ENCODE data around the gene RAET1E.
"Not testable (repeated sequence)": the region's sequence is repeated elsewhere in the genome, so short reads cannot be mapped to it uniquely, and the experiment has no call there.

RAET1E gene

DNA sequence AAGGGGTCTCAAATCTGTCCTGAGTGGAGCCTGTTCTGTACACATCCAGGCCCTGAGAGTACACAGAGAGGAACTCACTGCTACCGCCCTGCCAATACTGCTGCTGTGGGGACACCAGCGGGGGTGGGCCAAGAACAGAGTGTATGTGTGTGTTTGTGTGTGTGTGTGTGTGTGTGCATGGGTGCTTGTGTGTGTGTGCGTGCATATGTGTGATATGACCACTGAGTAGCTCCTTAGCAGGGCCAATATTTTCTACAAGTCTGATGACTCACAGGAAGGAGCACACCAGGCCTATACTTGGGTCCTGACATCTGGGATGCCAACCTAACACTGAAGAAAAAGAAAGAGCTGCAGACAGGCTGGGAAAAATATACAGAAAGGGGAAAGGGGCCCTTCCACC, 1.4 kb downstream of the RAET1E start:
- Histone ChIP-seq H2BK120ac (ENCODE audit: insufficient read depth, low read length, poor library complexity) (no peak overlapping the region), H2AFZ (ENCODE audit: insufficient read depth, low read length, poor library complexity) (no peak overlapping the region), H3K4me3 (ENCODE audit: low read depth, low read length) (no peak overlapping the region), H3K9ac (ENCODE audit: low read length) (no peak overlapping the region), H3K9me3 (ENCODE audit: insufficient read depth, low read depth, low read length) (peaks cover 2% of the 10 kb centered on the region), H4K8ac (ENCODE audit: low read depth, low read length) (no peak overlapping the region), H3K27me3 (ENCODE audit: insufficient read depth, low read length) (no peaks in the 10 kb centered on the region), H2AK5ac (ENCODE audit: low read length) (no peak overlapping the region), H3K18ac (ENCODE audit: low read length) (no peak overlapping the region), H3K4ac (ENCODE audit: low read depth, low read length) (no peak overlapping the region), H4K12ac (ENCODE audit: low read depth, low read length) (no peak overlapping the region), H3K4me2 (ENCODE audit: low read length) (no peak overlapping the region), H3K27ac (ENCODE audit: low read depth, low read length) (no peak overlapping the region), H3K23ac (ENCODE audit: low read length) (no peak overlapping the region), H3K36me3 (ENCODE audit: control insufficient read depth in 1 of 2, insufficient read depth in 2 of 2, low read length in 2 of 2) (no peaks in the 10 kb centered on the region), H2BK12ac (ENCODE audit: low read length) (no peak overlapping the region), H3K79me2 (ENCODE audit: control insufficient read depth, insufficient read depth, low read length, poor library complexity) (no peaks in the 10 kb centered on the region), H3K4me1 (ENCODE audit: control insufficient read depth in 1 of 2, insufficient read depth in 2 of 2, low read length in 2 of 2) (no peaks in the 10 kb centered on the region), H2BK5ac (ENCODE audit: low read depth, low read length, poor library complexity) (no peak overlapping the region), H3K14ac (ENCODE audit: low read length) (no peak overlapping the region), H4K91ac (ENCODE audit: low read depth, low read length) (no peak overlapping the region), H3K79me1 (ENCODE audit: low read length) (no peaks in the 10 kb centered on the region)
- no peak for DNase-seq
- WGBS (ENCODE audit: extremely low coverage, insufficient coverage, insufficient read length): no CpG with 5 or more reads among the region's 3 CpGs

DNA sequence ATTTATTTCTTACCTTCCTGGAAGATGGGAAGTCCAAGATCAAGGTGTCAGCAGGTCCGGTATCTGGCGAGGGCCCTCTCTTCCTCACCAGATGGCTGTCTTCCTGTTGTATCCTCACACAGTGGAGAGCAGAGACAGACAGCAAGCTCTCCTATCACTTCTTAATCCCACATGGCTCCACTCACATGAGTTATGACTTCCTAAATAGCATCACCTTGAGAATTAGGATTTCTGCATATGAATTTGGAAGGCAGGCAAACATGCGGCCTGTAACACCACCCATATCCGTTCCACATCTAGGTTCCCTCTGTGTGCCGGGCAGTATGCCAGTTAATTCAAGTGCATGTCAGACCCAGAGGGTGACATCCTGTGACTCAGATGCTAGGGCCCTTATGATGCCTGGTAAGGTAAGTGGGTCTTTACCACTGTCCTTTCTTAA, 2.1 kb downstream of the RAET1E start:
- Histone ChIP-seq H2BK120ac (ENCODE audit: insufficient read depth, low read length, poor library complexity) (no peak overlapping the region), H3K36me3 (ENCODE audit: control insufficient read depth in 1 of 2, insufficient read depth in 2 of 2, low read length in 2 of 2) (no peaks in the 10 kb centered on the region), H4K8ac (ENCODE audit: low read depth, low read length) (no peak overlapping the region), H3K4ac (ENCODE audit: low read depth, low read length) (no peak overlapping the region), H3K14ac (ENCODE audit: low read length) (no peak overlapping the region), H3K79me1 (ENCODE audit: low read length) (no peaks in the 10 kb centered on the region), H3K18ac (ENCODE audit: low read length) (no peak overlapping the region), H2AK5ac (ENCODE audit: low read length) (no peak overlapping the region), H3K27me3 (ENCODE audit: insufficient read depth, low read length) (no peaks in the 10 kb centered on the region), H3K4me3 (ENCODE audit: low read depth, low read length) (no peak overlapping the region), H2AFZ (ENCODE audit: insufficient read depth, low read length, poor library complexity) (no peak overlapping the region), H4K12ac (ENCODE audit: low read depth, low read length) (no peak overlapping the region), H3K4me1 (ENCODE audit: control insufficient read depth in 1 of 2, insufficient read depth in 2 of 2, low read length in 2 of 2) (no peaks in the 10 kb centered on the region), H3K79me2 (ENCODE audit: control insufficient read depth, insufficient read depth, low read length, poor library complexity) (no peaks in the 10 kb centered on the region), H2BK12ac (ENCODE audit: low read length) (no peak overlapping the region), H3K9me3 (ENCODE audit: insufficient read depth, low read depth, low read length) (peaks cover 2% of the 10 kb centered on the region), H3K23ac (ENCODE audit: low read length) (no peak overlapping the region), H3K27ac (ENCODE audit: low read depth, low read length) (no peak overlapping the region), H3K9ac (ENCODE audit: low read length) (no peak overlapping the region), H2BK5ac (ENCODE audit: low read depth, low read length, poor library complexity) (no peak overlapping the region), H3K4me2 (ENCODE audit: low read length) (no peak overlapping the region), H4K91ac (ENCODE audit: low read depth, low read length) (no peak overlapping the region)
- no peak for DNase-seq
- no CpG with 5 or more reads among the region's 5 CpGs for WGBS (ENCODE audit: extremely low coverage, insufficient coverage, insufficient read length)

DNA sequence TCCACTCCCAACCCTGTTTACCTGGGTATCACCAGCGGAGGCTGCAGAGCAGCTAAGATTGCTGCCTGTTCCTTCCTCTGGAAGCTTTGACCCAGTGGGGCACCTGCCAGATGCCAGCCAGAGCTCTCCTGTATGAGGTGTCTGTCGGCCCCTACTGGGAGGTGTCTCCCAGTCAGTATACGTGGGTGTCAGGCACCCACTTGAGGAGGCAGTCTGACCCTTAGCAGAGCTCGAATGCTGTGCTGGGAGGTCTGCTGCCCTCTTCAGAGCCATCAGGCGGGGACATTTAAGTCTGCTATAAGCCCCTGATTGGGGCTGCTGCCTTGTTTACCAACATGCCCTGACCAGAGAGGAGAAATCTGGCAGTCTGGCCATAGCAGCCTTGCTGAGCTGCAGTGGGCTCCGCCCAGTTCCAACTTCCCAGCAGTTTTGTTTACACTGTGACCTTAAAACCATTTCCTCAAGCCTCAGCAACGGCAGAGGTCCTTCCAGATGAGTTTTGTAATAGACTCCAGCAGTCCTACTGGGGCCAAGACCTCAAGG, 2.8 kb downstream of the RAET1E start:
- no peaks in the 10 kb centered on the region for H3K4me1 ChIP-seq (ENCODE audit: control insufficient read depth in 1 of 2, insufficient read depth in 2 of 2, low read length in 2 of 2)
- no CpG with 5 or more reads among the region's 7 CpGs for WGBS (ENCODE audit: extremely low coverage, insufficient coverage, insufficient read length)
- DNase-seq: no peak
- H3K9ac ChIP-seq (ENCODE audit: low read length): no peak overlapping the region
- H3K27ac ChIP-seq (ENCODE audit: low read depth, low read length): no peak overlapping the region
- H2BK5ac ChIP-seq (ENCODE audit: low read depth, low read length, poor library complexity): no peak overlapping the region
- no peaks in the 10 kb centered on the region for H3K36me3 ChIP-seq (ENCODE audit: control insufficient read depth in 1 of 2, insufficient read depth in 2 of 2, low read length in 2 of 2)
- H3K18ac ChIP-seq (ENCODE audit: low read length): no peak overlapping the region
- H3K79me2 ChIP-seq (ENCODE audit: control insufficient read depth, insufficient read depth, low read length, poor library complexity): no peaks in the 10 kb centered on the region
- H3K9me3 ChIP-seq (ENCODE audit: insufficient read depth, low read depth, low read length): peaks cover 2% of the 10 kb centered on the region
- no peaks in the 10 kb centered on the region for H3K79me1 ChIP-seq (ENCODE audit: low read length)
- no peak overlapping the region for H3K4me2 ChIP-seq (ENCODE audit: low read length)
- no peak overlapping the region for H2AK5ac ChIP-seq (ENCODE audit: low read length)
- H4K91ac ChIP-seq (ENCODE audit: low read depth, low read length): no peak overlapping the region
- no peak overlapping the region for H4K12ac ChIP-seq (ENCODE audit: low read depth, low read length)
- no peak overlapping the region for H4K8ac ChIP-seq (ENCODE audit: low read depth, low read length)
- no peaks in the 10 kb centered on the region for H3K27me3 ChIP-seq (ENCODE audit: insufficient read depth, low read length)
- no peak overlapping the region for H3K23ac ChIP-seq (ENCODE audit: low read length)
- H3K4me3 ChIP-seq (ENCODE audit: low read depth, low read length): no peak overlapping the region
- no peak overlapping the region for H2AFZ ChIP-seq (ENCODE audit: insufficient read depth, low read length, poor library complexity)
- no peak overlapping the region for H2BK120ac ChIP-seq (ENCODE audit: insufficient read depth, low read length, poor library complexity)
- no peak overlapping the region for H3K4ac ChIP-seq (ENCODE audit: low read depth, low read length)
- no peak overlapping the region for H2BK12ac ChIP-seq (ENCODE audit: low read length)
- H3K14ac ChIP-seq (ENCODE audit: low read length): no peak overlapping the region

DNA sequence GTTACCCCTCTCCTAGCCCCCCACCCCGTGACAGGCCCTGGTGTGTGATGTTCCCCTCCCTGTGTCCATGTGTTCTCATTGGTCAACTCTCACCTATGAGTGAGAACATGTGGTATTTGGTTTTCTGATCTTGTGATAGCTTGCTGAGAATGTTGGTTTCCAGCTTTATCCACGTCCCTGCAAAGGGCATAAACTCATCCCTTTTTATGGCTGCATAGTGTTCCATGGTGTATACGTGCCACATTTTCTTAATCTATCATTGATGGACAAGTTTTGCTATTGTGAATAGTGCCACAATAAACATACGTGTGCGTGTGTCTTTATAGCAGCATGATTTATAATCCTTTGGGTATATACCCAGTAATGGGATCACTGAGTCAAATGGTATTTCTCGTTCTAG, 6.0 kb downstream of the RAET1E start:
- WGBS (ENCODE audit: extremely low coverage, insufficient coverage, insufficient read length): no CpG with 5 or more reads among the region's 6 CpGs
- not testable (repeated sequence) for H3K4me3 ChIP-seq (ENCODE audit: low read depth, low read length); H3K79me2 ChIP-seq (ENCODE audit: control insufficient read depth, insufficient read depth, low read length, poor library complexity); H2AFZ ChIP-seq (ENCODE audit: insufficient read depth, low read length, poor library complexity); H3K23ac ChIP-seq (ENCODE audit: low read length); H3K36me3 ChIP-seq (ENCODE audit: control insufficient read depth in 1 of 2, insufficient read depth in 2 of 2, low read length in 2 of 2); H3K9ac ChIP-seq (ENCODE audit: low read length); H3K27me3 ChIP-seq (ENCODE audit: insufficient read depth, low read length); H2BK120ac ChIP-seq (ENCODE audit: insufficient read depth, low read length, poor library complexity); DNase-seq; H2AK5ac ChIP-seq (ENCODE audit: low read length); H4K12ac ChIP-seq (ENCODE audit: low read depth, low read length); H3K79me1 ChIP-seq (ENCODE audit: low read length); H3K18ac ChIP-seq (ENCODE audit: low read length); H3K4ac ChIP-seq (ENCODE audit: low read depth, low read length); H4K91ac ChIP-seq (ENCODE audit: low read depth, low read length); H3K4me1 ChIP-seq (ENCODE audit: control insufficient read depth in 1 of 2, insufficient read depth in 2 of 2, low read length in 2 of 2); H2BK5ac ChIP-seq (ENCODE audit: low read depth, low read length, poor library complexity); H3K9me3 ChIP-seq (ENCODE audit: insufficient read depth, low read depth, low read length); H2BK12ac ChIP-seq (ENCODE audit: low read length); H3K14ac ChIP-seq (ENCODE audit: low read length); H3K4me2 ChIP-seq (ENCODE audit: low read length); H4K8ac ChIP-seq (ENCODE audit: low read depth, low read length); H3K27ac ChIP-seq (ENCODE audit: low read depth, low read length)

All from trophoblast cell (in vitro differentiated cells and primary cell).